Measurements from ENCODE around the gene KLHL6.
A peak's percentile ranks its signal among the peaks of the same experiment; 100 is the strongest.

Gene KLHL6

GRCh38 chr3:183488343-183488742, 67.2 kb downstream of the KLHL6 start:
- Histone ChIP-seq H3K36me3 (ENCODE audit: low read length) (peaks cover 25% of the 10 kb centered on the region; the same call in 1 of the 2 replicates), H2AFZ (ENCODE audit: low read depth, low read length, severe bottlenecking) (no peak overlapping the region), H3K4me2 (ENCODE audit: low read depth, low read length, poor library complexity, severe bottlenecking) (no peak overlapping the region), H3K9ac (ENCODE audit: low read length) (no peak overlapping the region), H3K27ac (ENCODE audit: low read depth, low read length) (no peak overlapping the region), H4K20me1 (ENCODE audit: low read depth, low read length) (no peaks in the 10 kb centered on the region), H3K9me2 (replicated peaks; ENCODE audit: insufficient read depth, low read length) (no peaks in the 10 kb centered on the region), H3K9me3 (ENCODE audit: insufficient read depth, low read length) (no peaks in the 10 kb centered on the region), H3F3A (ENCODE audit: insufficient read depth) (peaks cover 20% of the 10 kb centered on the region), H3K79me2 (ENCODE audit: insufficient read depth, low read length) (no peaks in the 10 kb centered on the region), H3K27me3 (ENCODE audit: low read length) (no peaks in the 10 kb centered on the region), H3K4me3 (ENCODE audit: insufficient read depth, low read length, poor library complexity, severe bottlenecking) (no peak overlapping the region)
- TF ChIP-seq EZH2phosphoT487 (conservative IDR thresholded peaks at IDR 0.05; ENCODE audit: low read length) (no peak), CTCF (IDR thresholded peaks at IDR 0.05; ENCODE audit: insufficient read depth, low read length, poor library complexity, severe bottlenecking) (no peak)

- Histone ChIP-seq H3K79me2 (ENCODE audit: insufficient read depth, low read length) (no peaks in the 10 kb centered on the region), H3K9ac (ENCODE audit: low read length) (no peak overlapping the region), H3K9me3 (ENCODE audit: insufficient read depth, low read length) (no peaks in the 10 kb centered on the region), H3K4me3 (ENCODE audit: insufficient read depth, low read length, poor library complexity, severe bottlenecking) (no peak overlapping the region), H3K36me3 (ENCODE audit: low read length) (peaks cover 23% of the 10 kb centered on the region; the same call in 1 of the 2 replicates), H3K27ac (ENCODE audit: low read depth, low read length) (peak overlapping the region; percentile 0; the same call in 1 of the 2 replicates), H2AFZ (ENCODE audit: low read depth, low read length, severe bottlenecking) (no peak overlapping the region), H3F3A (ENCODE audit: insufficient read depth) (peaks cover 20% of the 10 kb centered on the region), H3K9me2 (replicated peaks; ENCODE audit: insufficient read depth, low read length) (no peaks in the 10 kb centered on the region), H3K27me3 (ENCODE audit: low read length) (no peaks in the 10 kb centered on the region), H3K4me2 (ENCODE audit: low read depth, low read length, poor library complexity, severe bottlenecking) (no peak overlapping the region), H4K20me1 (ENCODE audit: low read depth, low read length) (no peaks in the 10 kb centered on the region)
- TF ChIP-seq EZH2phosphoT487 (conservative IDR thresholded peaks at IDR 0.05; ENCODE audit: low read length), result no peak
- TF ChIP-seq CTCF (IDR thresholded peaks at IDR 0.05; ENCODE audit: insufficient read depth, low read length, poor library complexity, severe bottlenecking), result no peak
These were observed 67.6 kb downstream of the KLHL6 start for GRCh38 chr3:183487896-183488295.

DNA sequence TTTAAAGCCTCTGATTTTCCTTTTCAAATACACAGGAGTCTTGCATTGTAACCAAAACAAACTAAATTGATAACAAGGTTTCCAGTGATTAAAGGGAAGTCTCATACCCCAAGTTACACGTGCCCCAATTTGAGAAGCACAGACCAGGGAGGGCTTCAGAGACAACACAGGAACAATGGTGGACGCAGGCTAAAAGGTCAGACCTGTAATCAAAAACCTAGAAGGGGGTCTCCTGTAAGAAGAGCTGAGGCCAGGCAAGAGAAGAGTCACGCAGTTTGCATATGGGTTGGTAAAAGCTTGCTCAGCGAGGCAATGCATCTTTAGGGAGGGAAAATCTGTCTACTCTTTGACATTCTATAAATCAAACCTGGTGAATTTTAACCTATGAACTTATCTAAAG, 68.5 kb downstream of the KLHL6 start:
- peaks cover 20% of the 10 kb centered on the region for H3F3A ChIP-seq (ENCODE audit: insufficient read depth)
- no peak for TF ChIP-seq EZH2phosphoT487 (conservative IDR thresholded peaks at IDR 0.05; ENCODE audit: low read length)
- no peak for TF ChIP-seq CTCF (IDR thresholded peaks at IDR 0.05; ENCODE audit: insufficient read depth, low read length, poor library complexity, severe bottlenecking)
- H4K20me1 ChIP-seq (ENCODE audit: low read depth, low read length), result no peaks in the 10 kb centered on the region
- H3K4me2 ChIP-seq (ENCODE audit: low read depth, low read length, poor library complexity, severe bottlenecking), result no peak overlapping the region
- no peaks in the 10 kb centered on the region for H3K27me3 ChIP-seq (ENCODE audit: low read length)
- peaks cover 14% of the 10 kb centered on the region; the same call in 1 of the 2 replicates for H3K36me3 ChIP-seq (ENCODE audit: low read length)
- no peak overlapping the region for H3K9ac ChIP-seq (ENCODE audit: low read length)
- H3K79me2 ChIP-seq (ENCODE audit: insufficient read depth, low read length), result no peaks in the 10 kb centered on the region
- H3K27ac ChIP-seq (ENCODE audit: low read depth, low read length), result no peak overlapping the region
- no peak overlapping the region for H3K4me3 ChIP-seq (ENCODE audit: insufficient read depth, low read length, poor library complexity, severe bottlenecking)
- H3K9me2 ChIP-seq (replicated peaks; ENCODE audit: insufficient read depth, low read length), result no peaks in the 10 kb centered on the region
- no peaks in the 10 kb centered on the region for H3K9me3 ChIP-seq (ENCODE audit: insufficient read depth, low read length)
- H2AFZ ChIP-seq (ENCODE audit: low read depth, low read length, severe bottlenecking), result no peak overlapping the region

Measured in SU-DHL-6 (cell line).